T-helper 1 cell (primary cell): Measurements from ENCODE around the gene PGS1.
"Not testable (repeated sequence)": the region's sequence is repeated elsewhere in the genome, so short reads cannot be mapped to it uniquely, and the experiment has no call there.

Source experiments
- DNase-seq, 5 donors: peaks; one replicate each; pipeline ENCODE4 v3.0.0-alpha.2; 2012 to 2020

The PGS1 gene

DNA sequence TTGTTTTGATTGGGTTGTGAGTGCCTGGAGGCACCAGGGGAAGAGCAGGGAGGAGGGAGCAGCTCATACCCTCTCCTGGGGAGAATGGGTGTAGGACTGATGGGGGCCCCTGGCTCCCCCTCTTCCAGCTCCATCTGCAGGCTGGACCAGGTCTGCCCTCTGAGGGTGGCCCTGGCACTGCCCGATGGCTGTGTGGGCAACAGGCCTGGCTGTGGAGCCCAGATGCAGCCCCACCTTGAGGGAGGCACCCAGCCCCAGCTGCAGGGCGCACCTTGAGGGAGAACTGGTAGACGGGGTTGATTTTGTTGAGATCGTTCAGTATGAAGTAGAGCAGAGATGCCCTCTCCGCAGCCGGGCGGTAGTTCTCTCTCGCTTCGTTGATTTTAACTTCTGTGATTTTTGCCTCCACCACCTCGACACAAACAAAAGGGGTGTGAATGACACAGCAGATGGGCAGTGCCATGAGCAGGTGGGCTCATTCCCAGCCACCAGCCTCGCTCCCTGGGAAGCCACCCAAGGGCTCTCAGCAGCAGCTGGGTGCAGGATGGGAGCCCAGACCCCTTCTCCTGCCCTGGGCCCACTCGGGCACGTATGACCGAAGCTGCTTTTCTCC is 71.6 kb downstream of the PGS1 start:
- DNase-seq = no peak

DNA sequence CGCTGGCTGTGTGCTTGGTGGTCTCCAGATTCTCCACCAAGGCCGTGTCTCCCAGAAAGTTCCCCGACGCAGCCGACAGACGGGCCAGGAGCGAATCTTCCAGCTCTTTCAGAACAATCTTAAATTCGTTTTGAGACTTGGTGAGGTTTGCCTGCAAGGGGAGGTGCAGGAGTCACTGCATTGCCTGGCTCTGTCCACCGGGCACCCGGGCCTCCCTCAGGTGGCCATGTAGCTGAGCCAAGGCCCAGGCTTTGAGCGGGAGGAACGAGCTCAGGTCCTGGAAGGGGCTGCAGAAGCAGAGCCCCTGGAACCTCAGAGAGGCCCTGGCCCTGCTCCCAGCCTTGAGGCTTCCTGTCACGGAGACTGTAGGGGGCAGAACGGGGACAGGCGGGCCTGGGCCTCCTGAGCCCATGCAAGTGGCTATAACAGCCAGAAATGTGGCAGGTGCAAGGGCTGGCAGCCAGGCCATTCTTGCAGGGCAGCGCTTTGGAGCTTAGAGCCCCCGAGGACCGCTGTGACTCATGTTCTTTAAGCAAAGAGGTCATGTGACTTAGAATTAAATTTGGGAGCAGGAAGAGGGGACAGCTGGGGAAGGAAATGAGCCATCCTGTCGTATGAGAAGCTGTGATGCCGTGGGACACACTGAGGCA is 72.4 kb downstream of the PGS1 start:
- DNase-seq = no peak

DNA sequence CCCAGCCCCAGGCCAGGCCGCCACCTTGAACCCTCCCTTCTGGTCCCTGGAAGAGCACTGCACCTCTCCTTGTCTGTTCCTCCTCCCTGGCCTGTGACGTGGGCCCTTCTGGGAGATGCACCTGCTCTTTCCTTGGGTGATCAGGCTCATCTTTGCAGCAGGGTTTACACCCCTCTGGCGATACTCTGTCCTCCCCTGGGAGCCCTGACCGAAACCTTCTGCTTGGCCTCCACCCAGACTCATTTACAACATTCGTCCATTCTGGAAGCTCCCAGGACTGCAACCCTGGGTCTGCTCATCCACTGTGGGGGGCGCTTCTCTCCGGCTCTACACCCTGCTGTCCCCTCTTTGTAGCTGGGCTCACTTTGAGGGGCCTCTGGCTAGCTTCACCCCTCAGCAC is 73.3 kb downstream of the PGS1 start:
- DNase-seq = no peak

DNA sequence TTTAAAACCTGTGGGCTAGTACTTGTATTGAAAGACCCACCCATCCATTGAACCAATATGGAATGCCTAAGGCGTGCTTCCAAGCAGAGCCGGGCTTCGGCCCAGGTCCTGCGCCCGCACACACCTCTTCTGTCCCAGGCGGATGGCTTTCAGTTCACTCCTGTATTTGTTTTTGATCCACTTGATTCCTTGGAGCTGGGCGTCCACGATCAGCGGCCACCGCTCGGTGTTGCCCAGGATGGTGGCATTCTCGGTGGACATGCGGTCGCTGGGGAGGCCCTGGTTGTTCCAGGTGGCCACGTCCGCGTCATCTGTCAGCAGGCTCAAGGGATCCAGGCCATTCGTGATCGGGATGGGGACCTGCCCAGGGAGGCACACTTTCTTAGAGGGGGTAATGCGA is 75.9 kb downstream of the PGS1 start:
- DNase-seq = no peak

DNA sequence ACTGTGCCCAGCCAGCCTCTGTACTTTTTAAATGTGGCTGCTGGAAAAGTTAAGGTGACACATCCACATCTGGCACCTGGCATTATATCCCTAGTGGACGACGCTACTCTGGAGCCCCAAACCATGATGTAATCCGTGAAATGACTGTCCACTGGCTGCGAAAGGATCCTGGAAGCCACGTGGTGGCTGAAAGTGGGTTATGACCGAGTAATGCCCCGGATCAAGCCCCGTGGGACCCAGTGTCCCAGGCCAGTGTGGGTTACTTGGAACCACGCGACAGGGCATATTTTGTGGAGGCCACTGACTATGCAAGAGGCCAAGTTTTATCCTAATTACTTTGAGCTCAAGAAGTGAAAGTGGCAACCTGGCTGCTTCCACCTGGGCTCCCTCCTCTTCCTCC is 79.6 kb downstream of the PGS1 start:
- DNase-seq = no peak

DNA sequence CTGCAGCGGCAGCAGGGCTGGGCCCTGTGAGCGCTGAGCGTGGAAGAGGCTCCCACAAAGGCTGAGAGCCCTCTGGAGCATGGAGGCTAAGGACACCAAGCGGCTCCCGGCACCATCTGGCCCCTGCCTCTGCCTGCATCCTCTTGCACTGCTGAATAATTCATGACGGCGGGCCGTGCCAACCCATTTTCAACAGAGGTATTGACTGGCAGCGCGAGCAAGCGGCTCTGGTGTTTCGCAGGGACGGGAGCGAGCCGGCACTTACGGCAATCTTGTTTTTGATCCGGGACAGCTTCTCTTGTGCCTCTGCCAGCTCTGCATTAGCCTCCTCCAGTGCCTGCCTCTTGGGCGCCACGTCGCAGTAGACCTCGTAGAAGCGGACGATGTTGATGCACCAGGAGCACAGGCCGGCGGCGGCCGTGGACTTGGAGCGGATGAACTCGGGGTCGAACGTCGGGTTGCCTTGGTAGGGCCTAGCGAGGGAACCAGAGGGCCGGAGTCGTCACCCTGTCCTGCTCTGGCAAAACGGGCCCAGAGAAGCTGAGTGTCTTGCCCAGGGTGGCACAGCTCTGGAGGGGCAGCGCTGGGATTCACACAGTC is 80.4 kb downstream of the PGS1 start:
- DNase-seq = no peak

DNA sequence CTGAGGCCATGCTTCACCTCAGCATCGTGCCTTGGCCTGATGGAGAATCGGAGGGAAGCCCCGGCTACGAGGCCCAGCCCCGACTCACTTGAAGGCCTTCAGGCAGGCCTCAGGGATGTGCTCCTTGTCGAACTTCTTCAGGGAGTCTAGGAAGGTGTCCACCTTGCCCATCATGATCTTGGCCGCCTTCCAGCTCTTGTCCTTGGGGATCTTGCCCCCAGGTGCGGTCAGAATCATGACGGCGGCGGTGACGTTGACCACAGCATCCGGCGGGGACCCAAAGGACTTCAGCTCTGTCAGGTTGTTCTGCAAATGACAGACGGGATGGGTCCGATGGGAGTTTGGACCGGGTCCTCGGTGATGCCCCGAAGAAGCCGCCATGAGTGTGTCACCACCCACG is 81.2 kb downstream of the PGS1 start:
- DNase-seq = no peak

DNA sequence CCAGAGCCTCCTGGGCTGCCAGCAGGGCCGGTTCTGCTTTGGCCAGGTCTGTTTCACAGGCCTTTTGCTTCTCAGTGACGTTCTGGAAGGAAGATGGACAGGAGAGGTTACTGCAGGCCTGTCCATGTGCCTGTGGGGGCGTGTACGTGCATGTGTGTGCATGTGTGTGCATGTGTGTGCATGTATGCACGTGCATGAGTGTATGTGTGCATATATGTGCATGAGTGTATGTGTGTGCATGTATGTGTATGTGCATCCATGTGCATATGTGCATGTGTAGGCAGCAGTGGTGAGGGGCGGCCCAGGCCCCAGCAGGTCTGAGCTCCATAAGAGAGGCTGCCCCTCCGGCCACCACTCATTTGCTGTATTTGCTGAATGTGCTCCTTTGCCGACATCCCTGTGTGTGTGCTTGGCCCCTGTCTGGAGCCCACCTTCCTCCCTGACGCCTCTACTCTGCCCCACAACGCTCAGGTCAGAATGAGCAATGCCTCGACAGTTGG is 81.8 kb downstream of the PGS1 start:
- DNase-seq = no peak

DNA sequence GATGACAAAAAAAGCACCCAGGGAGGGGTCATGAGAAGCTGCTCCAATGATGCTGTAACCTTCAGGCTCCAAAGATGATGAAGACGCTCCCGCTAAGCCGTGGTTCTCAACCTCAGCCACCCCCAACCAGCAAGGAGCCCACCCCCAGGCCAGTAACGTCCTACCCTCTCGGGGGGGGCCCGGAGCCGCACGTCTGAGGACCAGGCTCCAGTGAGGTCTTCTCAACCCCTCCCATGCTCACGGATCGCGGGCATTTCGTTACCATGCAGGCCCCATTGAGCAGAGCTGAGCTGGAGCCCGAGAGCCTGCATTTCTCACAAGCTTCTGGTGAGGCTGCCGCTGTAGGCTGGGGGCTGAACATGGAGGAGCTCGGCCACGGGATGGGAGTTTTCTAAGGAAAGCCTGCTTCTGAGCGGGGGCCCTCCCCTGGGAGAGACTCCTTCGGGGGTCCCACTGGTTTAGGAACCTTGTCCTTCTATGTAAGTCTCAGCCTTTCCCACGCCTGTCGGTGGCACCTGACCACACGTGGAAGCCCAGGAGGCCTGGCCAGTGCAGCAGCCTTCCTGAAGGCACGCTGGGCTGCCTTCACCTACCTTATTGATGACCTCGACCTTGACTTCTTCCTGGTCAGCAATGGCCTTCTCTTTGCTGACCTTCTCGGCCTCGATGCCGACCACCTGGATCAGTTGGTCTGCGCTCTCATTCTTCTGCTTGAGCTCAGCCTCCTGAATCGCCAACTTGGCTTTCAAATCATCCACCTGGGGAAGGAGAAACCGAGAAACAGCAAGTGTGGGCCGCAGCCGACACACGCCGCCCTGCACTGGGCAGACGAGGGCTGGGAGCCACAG is 82.7 kb downstream of the PGS1 start:
- no peak for DNase-seq

DNA sequence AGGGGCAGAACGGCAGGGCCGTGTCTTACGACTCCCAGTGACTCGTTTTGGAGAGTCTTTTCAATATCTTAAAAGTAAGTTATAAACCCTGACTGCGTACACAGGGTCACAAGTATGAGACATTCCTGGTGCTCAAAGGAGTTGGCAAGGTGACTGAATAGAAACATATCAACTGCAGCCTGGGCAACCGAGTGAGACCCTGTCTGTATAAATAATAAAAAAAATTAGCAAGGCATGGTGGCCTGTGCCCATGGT is 83.3 kb downstream of the PGS1 start:
- DNase-seq = no peak

DNA sequence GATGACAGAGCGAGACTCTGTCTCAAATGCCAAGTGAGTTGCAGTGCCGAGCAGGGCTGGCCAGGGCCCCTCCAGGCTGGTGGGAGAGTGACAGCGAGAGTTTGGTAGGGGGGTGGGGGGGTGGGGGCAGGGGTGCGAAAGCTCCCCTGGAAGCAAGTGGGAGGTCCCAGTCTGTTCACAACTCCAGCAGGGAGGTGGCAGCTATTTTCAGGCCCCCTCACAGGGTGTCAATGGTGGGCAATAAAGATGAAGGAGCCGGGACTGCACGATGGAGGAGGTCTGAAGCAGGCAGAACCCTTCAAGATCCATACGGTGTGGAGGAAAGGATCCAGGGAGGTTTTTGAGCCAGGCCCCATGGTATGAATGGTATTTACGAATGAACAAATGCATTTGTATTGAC is 83.7 kb downstream of the PGS1 start:
- DNase-seq = no peak

DNA sequence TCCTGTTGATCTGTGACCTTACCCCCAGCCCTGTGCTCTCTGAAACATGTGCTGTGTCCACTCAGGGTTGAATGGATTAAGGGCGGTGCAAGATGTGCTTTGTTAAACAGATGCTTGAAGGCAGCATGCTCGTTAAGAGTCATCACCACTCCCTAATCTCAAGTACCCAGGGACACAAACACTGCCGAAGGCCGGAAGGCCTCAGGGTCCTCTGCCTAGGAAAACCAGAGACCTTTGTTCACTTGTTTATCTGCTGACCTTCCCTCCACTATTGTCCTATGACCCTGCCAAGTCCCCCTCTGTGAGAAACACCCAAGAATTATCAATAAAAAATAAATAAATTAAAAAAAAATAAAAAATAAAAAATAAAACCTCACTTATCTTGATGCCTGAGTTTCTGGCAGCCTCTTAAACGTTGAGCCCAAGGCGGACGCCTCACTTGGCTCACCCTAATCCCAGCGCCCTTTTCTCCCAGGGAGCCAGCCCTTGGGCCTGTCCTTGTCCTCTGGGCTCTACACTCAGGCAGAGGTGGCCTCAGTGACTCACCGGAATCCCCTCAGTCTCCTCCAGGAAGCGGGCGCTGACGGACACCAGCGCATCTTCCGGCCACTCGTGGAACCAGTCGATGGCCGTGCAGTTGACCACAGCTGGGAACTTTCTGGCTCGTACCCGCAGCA is 87.8 kb downstream of the PGS1 start:
- not testable (repeated sequence) for DNase-seq

DNA sequence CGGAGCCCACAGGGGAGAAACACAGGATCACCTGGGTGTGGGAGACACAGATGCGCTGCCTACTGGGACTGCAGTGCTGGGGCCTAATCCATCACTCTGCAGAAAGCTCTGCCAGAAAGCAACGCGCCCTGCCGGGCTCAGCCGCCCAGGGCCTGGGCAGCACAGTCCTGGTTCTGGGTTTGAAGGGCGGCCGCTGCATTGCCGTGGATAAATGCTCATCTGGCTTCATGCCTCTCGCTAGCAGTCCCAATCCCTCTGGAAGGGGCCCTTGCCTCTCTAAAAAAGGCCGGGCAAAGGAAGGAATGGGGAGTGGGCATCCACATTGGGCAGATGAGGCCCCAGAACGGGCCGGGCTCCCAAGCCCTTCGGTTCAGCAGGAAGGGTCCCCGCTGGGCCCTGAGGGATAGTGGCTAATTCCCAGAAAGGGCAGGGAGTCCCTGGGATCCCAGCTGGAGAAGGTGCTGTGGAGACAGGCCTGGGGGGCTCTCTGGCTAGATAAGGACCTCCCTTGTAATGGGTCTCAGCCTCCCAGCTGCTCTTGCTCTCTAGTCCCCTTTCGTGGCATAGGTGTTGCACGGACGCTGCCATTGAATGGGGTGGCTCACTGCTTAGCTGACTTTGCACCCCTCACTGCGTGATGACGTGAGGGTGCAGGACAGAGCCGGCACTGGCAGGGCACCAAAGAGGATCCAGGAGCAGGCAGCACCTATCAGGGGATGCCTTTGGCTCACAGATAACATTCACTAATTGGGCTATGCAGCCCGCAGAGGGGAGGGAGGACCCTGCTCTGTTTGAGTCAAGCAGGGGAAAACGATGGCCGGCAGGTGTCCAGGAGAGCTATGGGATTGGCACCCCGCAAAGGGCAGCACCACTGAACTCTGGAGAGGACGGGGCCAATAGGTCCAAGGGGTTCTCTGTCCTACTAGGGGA is 88.6 kb downstream of the PGS1 start:
- DNase-seq = no peak

DNA sequence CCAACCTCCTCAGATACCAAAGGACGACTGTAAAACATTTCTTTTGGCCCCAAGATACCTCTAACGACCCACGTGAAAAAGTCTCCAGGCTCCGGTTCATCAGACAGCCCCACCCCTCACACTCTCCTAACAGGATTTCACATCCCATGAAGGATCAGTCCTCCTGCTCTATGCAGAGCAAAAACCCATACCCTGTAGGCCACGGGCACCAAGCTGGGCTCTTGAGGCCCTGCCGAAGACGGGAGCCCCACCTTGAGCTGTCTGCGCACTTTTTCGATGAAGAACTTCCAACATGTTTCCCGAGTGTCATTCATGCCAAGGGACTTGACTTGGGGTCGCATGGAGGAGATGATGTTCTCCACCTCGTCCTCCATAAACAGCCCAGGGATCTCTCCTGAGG is 89.9 kb downstream of the PGS1 start:
- DNase-seq = no peak

DNA sequence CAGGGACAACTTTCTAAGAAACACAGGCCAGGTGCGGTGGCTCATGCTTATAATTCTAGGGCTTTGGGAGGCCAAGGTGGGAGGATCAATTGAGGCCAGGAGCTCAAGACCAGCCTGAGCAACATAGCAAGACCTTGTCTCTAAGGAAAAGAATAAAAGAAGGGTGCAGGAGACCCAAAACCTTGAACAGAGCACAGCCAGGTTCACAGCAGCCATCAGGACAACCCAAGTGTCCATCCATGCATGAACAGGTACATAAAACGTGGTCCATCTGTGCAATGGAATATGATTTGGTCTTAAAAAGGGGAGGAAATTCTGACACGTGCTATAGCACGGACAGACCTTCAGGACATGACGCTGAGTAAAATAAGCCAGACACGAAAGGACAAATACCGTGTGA is 91.0 kb downstream of the PGS1 start:
- no peak for DNase-seq

DNA sequence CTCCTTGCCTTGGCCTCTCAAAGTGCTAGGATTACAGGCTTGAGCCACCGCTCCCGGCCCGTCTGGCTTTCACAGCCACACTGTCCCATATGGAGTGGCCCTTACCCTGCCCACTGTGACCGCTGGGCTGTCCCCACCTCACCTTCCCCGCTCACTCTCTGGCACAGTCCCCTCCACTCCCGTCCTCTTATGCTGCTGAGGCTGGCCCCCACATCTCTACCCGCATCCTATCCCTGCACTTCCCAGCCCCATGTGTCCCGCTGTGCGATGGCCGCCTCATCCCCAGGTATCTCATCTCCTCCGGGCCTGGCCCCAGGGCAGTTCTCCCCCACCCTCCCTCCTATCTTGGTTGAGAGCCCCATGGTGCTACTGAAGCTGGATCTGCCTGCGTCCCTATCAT is 93.2 kb downstream of the PGS1 start:
- DNase-seq = no peak

DNA sequence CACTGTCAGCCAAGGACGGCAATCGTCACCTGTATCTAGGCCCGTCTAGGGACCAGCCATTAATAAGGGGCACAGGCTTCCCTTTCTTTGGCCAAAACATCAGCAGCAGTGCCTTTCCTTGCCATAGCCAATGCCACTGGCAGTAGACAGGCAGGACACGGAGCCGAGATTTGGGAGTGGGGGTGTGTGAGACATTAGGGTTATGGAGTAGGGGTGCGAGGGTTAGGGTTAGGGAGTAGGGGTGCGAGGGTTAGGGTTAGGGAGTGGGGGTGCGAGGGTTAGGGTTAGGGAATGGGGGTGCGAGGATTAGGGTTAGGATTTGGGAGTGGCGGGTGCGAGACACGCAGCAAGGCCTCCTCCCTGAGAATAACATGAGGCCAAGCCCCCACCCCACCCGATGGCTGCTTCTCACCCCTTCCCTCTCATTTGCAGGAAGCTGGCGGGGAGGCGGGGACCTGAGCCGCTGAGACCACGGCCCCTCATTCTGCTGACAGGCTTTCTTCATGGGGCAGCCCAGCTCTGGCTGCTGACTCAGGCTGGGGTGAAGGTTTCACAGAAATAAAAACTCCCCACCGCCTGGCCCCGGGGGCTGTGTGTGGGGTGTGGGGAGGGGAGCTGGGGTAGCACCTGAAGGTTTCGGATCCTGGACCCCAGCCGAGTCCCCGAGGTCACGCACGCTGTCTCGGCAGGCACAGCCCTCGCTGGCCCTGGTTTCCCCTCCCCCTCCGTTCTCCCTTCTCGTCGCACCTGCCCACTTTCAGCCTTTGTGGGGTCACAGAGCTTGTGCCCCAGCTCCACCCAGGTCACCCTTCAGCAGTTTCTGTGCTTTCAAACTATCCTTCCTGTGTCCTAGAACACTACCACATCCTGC is 93.8 kb downstream of the PGS1 start:
- DNase-seq = no peak

DNA sequence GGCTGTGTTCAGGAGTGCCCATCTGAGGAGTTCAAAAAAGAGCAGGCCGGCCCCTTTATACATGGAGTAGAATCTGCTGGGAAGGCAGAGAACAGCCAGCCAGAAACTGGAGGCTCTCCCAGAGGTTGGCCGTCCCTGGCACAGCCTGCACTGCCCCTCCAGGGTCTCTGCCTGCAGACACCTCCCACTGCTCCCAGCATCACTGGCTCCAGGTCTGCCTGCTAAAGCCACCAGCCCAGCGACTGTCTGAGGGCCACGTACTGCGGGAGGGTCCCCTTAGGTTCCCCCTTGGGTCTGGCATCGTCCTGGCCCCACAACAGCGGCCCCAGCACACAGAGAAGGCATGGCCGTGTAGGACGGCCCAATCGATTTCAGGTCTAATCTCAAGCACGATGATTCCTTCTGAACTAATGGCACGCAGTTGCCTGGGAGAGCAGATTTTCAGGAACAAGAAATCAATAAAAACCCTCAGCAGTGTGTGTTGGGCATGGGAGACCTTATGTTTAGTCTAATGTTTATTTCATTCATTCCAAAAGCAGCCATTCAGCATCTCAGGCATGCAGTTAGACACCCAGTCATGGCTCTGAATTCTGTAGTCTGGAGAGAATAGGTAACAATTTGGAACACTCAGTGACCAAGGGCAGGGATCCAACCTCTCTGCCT is 95.6 kb downstream of the PGS1 start:
- DNase-seq = no peak
